Stimulated activated naive CD8-positive, alpha-beta T cell treated with anti-CD3 and anti-CD28 coated beads, Interleukin-15, amount 100 ng/mL, for 72 hours (primary cell): Measurements from ENCODE around the gene THSD7B.
A peak's percentile ranks its signal among the peaks of the same experiment; 100 is the strongest.

Experiments used
- ATAC-seq: fragments of 150-1000 bp; cut with Tn5 transposase; 2 replicates; pipeline ENCODE4 v1.10.0; 2021; ENCODE audit warnings: mild to moderate bottlenecking, moderate library complexity
- DNase-seq, 2 donors: peaks; one replicate each; pipeline ENCODE4 v3.0.0; 2021 to 2022
- H3K27ac Mint-ChIP-seq, 2 donors: one replicate each; pipeline ENCODE4 v1.8.0; 2022; ENCODE audit warnings: mild to moderate bottlenecking in 2 of 2, mixed read lengths in 2 of 2, moderate library complexity in 2 of 2
- H3K27me3 Mint-ChIP-seq: one replicate; pipeline ENCODE4 v1.8.0; 2022; ENCODE audit warnings: mixed read lengths
- H3K4me1 Mint-ChIP-seq: one replicate; pipeline ENCODE4 v1.8.0; 2022; ENCODE audit warnings: mild to moderate bottlenecking, mixed read lengths
- H3K4me3 Mint-ChIP-seq, 2 donors: one replicate each; pipeline ENCODE4 v1.8.0; 2022; ENCODE audit warnings: mild to moderate bottlenecking in 2 of 2, mixed read lengths in 2 of 2, moderate library complexity in 1 of 2
- H3K9me3 Mint-ChIP-seq, 2 donors: one replicate each; pipeline ENCODE4 v1.8.0; 2022; ENCODE audit warnings: mixed read lengths in 2 of 2

Gene THSD7B

DNA sequence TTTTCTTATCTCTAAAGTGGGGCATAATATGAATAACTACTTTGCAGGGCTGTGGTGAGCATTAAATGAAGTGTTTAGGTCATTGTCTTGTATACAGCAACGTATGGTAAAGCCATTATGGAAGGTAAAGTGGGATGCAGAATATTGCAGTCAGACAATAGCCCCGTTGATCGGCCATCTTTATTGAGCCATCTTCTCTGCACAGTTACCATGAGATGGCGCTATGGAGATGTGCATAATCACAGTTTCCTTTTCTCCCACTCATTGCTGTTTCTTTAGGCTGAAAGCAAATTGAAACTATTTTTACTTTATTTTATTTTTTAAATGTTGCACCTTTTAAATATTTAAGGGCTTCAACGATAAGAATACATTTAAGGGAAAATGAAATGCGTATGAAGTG is 108.9 kb downstream of the THSD7B start:
- Mint-ChIP-seq H3K27ac (no peak overlapping the region), H3K27me3 (no peaks in the 10 kb centered on the region), H3K4me1 (no peaks in the 10 kb centered on the region), H3K9me3 (no peaks in the 10 kb centered on the region), H3K4me3 (no peak overlapping the region)
- DNase-seq (no peak), ATAC-seq (no peak)

DNA sequence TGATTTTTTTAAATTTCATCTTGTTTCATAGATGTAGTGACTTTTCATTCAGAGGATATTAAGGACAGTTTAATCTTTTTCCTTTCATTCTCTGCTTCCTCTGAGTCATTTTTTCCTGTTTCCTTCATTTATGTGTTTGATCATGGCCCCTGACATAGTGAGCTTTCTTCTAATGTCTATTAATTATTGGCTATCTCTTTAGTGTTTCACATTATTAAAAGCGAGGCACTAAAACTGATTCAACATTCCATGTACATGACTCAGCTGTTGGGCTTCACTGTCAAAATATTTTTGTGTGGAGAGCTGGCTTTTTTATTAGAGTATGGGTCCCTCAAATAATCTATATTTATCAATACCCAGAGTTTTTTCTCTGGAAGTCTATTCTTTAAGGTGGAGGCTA is 125.8 kb downstream of the THSD7B start:
- no peak for ATAC-seq
- no peaks in the 10 kb centered on the region for H3K4me1 Mint-ChIP-seq
- H3K27ac Mint-ChIP-seq: no peak overlapping the region
- peaks cover 0 to 8% of the 10 kb centered on the region in 2 donors for H3K9me3 Mint-ChIP-seq
- no peak overlapping the region for H3K4me3 Mint-ChIP-seq
- DNase-seq: no peak
- no peaks in the 10 kb centered on the region for H3K27me3 Mint-ChIP-seq

DNA sequence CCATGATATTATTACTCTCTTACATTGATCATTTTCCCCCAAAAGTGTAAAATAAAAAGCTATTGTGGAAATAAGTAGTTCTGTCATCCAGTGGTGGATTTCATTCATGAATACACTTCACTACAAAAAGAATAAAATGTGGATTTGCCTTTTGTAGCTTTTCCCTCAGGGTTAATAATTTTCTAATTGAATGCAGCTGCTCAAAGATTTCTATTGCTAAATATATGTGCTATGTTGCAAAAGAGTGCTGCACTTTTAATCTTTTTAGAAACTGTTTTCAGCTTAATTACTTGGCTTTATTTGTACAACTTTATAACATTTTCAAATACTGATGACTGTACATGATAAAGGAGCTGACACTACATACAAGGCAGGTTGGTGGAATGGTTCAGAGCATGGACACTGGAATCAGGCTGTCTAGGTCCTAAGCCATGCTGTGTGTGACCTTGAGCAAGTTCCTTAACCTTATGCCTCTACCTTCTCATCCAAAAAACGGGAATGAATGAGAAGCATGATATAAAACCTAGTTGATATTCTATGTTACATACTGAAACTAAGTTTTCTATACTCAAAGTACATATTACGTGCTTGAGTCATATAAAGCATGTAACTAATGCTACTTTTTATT is 128.8 kb downstream of the THSD7B start:
- no peaks in the 10 kb centered on the region for H3K4me1 Mint-ChIP-seq
- H3K27ac Mint-ChIP-seq: no peak overlapping the region
- no peaks in the 10 kb centered on the region for H3K27me3 Mint-ChIP-seq
- no peak for ATAC-seq
- DNase-seq: no peak
- H3K9me3 Mint-ChIP-seq: no peaks in the 10 kb centered on the region
- H3K4me3 Mint-ChIP-seq: no peak overlapping the region

DNA sequence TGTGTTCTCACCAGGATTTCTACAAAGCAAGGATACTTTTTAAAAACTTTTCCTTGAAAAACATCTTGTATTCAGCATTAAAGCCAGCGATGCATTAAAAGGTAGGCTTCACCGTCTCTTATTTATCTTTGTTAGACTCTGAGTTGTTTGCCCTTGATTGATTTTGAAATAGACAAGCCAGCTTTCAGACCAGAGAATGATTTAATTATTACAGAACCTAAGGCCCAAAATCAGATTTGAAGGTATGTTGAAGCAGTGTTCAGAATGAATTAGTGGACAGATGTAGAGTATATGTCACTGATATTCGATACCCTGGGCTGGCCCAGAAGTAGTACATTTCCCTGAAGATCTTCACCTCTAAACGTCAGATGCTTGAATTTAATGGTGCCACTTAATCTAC is 136.4 kb downstream of the THSD7B start:
- Mint-ChIP-seq H3K4me3 (no peak overlapping the region), H3K27ac (no peak overlapping the region), H3K9me3 (no peaks in the 10 kb centered on the region), H3K27me3 (no peaks in the 10 kb centered on the region), H3K4me1 (no peaks in the 10 kb centered on the region)
- DNase-seq (no peak), ATAC-seq (no peak)

DNA sequence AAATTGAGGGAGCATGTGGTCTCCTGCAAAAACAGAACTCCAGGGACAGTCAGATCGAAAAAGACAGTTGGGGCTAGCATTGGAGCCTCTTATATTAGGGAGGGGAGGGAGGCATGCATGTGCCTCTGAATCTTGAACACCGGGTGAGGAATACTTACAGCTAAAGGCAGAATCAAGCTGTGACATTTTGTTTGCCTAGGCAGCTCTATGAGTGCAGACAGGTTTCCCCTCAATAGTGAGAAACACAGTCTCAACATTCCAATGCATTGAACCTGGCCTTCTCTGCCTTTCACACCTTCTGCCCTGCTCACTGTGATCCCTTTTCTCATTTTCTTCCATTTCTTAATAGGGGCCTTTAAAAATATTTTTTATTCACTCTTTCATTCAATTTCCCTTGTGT is 140.4 kb downstream of the THSD7B start:
- no peaks in the 10 kb centered on the region for H3K4me1 Mint-ChIP-seq
- H3K4me3 Mint-ChIP-seq: no peak overlapping the region
- H3K9me3 Mint-ChIP-seq: no peaks in the 10 kb centered on the region
- ATAC-seq (no peak), DNase-seq (no peak)
- H3K27me3 Mint-ChIP-seq: no peaks in the 10 kb centered on the region
- no peak overlapping the region for H3K27ac Mint-ChIP-seq

DNA sequence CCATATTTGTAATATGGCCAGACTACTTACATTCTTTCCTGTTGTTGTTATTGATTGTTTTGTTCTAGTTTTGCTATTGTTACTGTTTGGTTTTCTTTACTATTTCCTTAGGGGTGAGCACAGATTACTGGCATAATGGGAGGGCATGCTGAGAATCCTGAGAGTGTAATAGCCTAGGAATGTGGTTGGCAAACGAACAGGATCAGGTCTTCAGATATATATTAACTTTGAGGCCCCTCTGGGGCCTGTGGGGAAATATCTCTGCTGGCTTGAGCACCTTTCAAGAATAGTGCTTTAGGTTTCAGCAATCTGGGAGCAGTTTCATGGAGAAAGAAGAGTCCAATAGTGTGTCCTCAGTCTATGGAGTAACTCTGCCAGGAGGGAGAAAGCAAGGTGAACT is 144.4 kb downstream of the THSD7B start:
- no peaks in the 10 kb centered on the region for H3K4me1 Mint-ChIP-seq
- ATAC-seq: no peak
- H3K27ac Mint-ChIP-seq: no peak overlapping the region

DNA sequence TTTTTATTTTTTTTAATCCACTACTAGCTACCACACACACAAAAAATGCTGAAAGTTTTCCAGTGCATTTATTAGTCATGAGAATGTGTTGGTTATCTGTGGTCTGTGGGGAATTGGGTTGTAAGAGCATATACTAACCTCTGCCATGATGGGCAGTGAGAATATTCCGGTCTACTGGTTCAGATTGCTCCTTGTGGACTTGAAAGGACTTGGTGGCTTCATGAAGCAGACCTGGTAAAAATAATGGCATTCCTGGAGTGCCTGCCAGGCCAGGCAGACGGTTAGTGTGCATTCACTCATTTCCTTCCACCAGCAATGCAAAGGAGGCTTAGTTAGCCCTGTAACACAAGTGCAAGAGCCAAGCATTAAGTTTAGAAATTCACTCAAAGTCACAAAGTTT is 150.8 kb downstream of the THSD7B start:
- Mint-ChIP-seq H3K4me3 (no peak overlapping the region), H3K9me3 (peaks cover 6 to 12% of the 10 kb centered on the region in 2 donors), H3K27ac (no peak overlapping the region), H3K4me1 (no peaks in the 10 kb centered on the region), H3K27me3 (no peaks in the 10 kb centered on the region)
- ATAC-seq (no peak), DNase-seq (no peak)

More for the DNA sequence above, 144.4 kb downstream of the THSD7B start:
- peaks cover 6 to 12% of the 10 kb centered on the region in 2 donors for H3K9me3 Mint-ChIP-seq
- no peak overlapping the region for H3K4me3 Mint-ChIP-seq
- H3K27me3 Mint-ChIP-seq: no peaks in the 10 kb centered on the region
- no peak for DNase-seq

DNA sequence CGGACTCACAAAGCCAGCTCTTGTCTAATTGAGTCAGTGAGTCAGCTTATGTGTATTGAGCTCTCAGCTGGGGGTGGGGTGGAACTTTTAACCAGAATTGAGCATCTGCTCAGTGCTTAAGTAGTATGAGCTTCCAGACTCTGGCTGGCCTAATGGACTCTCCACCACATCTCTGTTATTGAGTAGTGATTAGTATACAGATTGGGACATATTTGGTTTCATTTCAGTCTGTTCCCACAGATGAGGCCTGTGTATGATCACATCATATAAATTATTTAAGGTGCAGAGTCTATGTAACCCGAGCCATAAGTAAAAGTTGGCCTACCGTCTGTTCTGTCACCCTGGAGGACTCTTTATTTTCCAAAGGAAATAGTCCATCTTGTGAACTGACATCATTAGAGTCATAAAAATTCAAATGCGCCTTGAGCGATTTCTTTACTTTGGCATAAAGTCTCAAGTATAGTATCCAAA is 152.1 kb downstream of the THSD7B start:
- Mint-ChIP-seq H3K27ac (no peak overlapping the region), H3K4me3 (no peak overlapping the region), H3K4me1 (no peaks in the 10 kb centered on the region), H3K9me3 (peaks cover 0 to 7% of the 10 kb centered on the region in 2 donors), H3K27me3 (no peaks in the 10 kb centered on the region)
- no peak for DNase-seq
- ATAC-seq: no peak

DNA sequence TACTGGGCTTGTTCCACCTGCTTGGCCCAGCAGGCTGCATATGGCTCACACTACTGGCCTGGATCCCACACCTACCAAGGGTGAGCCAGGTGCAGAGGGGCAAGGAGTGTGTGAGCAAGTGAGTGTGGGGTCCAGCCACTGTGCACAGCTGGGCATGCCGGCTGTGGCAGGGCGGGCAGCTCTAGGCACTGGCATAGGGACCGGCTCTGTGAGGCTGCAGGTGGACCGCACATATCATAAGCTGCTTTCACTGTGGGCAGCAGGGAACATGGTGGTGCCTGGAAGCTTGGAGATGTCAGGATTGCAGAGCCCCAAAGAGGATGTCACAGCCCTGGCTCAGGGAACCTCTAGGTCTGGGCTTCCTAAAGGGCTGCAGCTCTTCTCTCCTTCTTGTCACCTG is 154.3 kb downstream of the THSD7B start:
- DNase-seq (no peak), ATAC-seq (no peak)
- no peak overlapping the region for H3K4me3 Mint-ChIP-seq
- no peaks in the 10 kb centered on the region for H3K4me1 Mint-ChIP-seq
- H3K27ac Mint-ChIP-seq: no peak overlapping the region
- H3K9me3 Mint-ChIP-seq: peaks cover 0 to 7% of the 10 kb centered on the region in 2 donors
- H3K27me3 Mint-ChIP-seq: no peaks in the 10 kb centered on the region

DNA sequence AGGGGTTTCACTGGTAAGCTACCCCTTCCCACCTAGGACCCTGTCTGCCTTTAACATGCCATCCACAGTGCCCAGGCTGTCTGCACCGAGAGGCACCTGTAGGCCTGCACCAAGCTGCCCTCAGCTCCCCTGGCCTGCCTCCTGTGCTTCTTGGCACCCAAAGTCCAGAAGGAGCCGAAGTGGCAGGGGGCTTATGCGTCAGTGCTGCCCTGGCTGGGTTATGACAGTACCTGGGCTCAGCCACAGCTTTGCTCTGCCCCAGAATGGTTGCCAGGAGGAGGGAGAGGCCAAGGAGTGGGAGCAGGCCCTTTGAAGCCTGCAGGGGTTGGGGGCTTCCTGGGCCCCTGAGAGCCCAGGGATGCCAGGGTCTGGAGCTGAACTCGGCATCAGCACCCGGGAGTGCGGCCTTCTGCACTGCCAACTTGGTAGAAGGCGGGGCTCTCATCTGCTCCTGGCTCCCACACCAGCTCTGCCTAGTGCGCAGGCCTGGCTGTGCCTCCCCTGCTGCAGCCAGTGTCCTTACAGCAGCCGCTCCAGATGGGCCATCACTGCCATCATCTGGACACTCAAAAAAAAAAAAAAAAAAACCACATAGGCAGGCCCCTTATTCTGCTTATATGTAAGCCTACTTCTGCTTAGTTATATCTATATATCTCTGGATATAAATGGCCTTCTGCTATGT is 155.4 kb downstream of the THSD7B start:
- Mint-ChIP-seq H3K4me1 (no peaks in the 10 kb centered on the region), H3K27ac (no peak overlapping the region), H3K9me3 (peaks cover 0 to 7% of the 10 kb centered on the region in 2 donors), H3K4me3 (no peak overlapping the region), H3K27me3 (no peaks in the 10 kb centered on the region)
- ATAC-seq: peak; percentile 18
- DNase-seq: no peak

DNA sequence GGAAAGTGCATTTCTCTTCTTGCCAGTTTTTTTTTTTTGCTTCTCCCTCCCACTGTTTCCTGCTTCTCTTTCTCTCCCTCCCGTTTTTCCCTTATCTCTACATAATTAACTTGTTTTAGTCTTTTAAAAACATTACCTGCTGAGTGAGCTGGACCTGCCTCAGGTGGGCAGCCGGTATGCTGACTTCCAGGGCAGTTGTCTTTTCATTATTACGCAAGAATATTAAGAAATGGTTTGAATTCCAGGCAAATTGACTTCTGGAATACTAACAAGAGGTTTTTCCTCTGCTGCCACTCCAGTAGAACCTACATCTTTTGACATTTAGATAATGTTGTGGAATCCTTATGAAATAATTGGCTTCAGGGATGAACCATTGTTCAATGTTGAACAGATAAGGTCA is 161.8 kb downstream of the THSD7B start:
- H3K27ac Mint-ChIP-seq: no peak overlapping the region
- peaks cover 0 to 7% of the 10 kb centered on the region in 2 donors for H3K9me3 Mint-ChIP-seq
- H3K4me3 Mint-ChIP-seq: no peak overlapping the region
- no peaks in the 10 kb centered on the region for H3K4me1 Mint-ChIP-seq
- DNase-seq (no peak), ATAC-seq (no peak)
- H3K27me3 Mint-ChIP-seq: peaks cover 12% of the 10 kb centered on the region

DNA sequence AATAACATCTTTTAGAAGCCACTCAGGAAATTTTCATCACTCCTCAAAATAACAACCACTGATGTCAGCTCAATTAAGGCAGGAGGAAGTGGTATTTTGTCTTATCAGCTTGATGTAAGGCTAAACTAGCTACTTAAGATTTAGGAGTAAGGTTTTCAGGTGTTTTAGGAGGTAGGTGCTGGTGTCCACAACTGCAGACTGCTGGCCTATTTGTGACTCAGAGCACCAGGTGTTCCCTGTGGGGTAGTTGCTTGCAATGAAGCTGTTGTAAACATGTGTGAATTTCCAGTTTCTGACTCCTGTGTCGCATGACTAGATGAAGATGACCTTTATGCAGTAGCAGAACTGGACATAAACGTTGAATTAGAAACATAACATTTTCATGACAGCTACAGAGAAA is 164.2 kb downstream of the THSD7B start:
- DNase-seq (no peak), ATAC-seq (no peak)
- H3K4me1 Mint-ChIP-seq: no peaks in the 10 kb centered on the region
- H3K27ac Mint-ChIP-seq: no peak overlapping the region
- no peak overlapping the region for H3K4me3 Mint-ChIP-seq
- H3K9me3 Mint-ChIP-seq: no peaks in the 10 kb centered on the region
- peaks cover 12% of the 10 kb centered on the region for H3K27me3 Mint-ChIP-seq

DNA sequence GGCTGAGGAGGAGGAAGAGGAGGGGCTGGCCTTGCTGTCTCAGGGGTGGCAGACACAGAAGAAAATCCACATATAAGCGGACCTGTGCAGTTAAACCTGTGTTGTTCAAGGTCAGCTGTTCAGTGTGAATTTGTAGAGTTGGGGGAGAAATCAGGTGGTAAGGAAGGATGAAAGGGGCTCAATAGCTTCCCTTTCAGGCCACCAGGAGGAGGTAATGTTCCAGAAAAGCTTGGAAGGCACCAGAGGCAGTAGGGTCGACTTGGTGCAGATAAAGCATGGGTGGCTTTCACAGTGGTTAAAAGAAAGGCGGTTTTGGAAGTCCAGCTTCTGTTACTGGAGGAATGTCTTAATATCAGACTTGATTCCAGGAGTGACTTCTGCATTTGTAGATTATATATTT is 167.4 kb downstream of the THSD7B start:
- H3K27ac Mint-ChIP-seq: no peak overlapping the region
- H3K4me3 Mint-ChIP-seq: no peak overlapping the region
- DNase-seq (no peak), ATAC-seq (no peak)
- H3K27me3 Mint-ChIP-seq: peaks cover 1% of the 10 kb centered on the region
- no peaks in the 10 kb centered on the region for H3K4me1 Mint-ChIP-seq
- peaks cover 5 to 8% of the 10 kb centered on the region in 2 donors for H3K9me3 Mint-ChIP-seq

DNA sequence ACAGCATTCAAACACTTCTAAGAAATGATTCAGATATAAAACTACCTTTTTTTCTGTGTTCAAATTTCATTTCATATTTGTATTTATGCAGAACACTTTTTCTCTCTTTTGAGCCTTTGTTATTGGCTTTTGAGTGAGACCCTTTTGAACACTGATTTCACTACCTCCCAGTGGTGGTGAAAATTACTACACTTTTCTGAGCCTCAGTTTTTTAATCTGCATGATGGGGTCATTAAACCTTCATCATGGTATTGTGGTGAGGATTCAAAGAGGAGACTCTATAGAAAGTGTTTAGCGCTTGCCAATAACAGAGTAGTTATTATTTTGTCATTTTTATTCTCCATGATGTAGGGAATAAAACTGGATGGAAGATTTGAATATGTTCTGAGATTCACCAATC is 169.8 kb downstream of the THSD7B start:
- no peak for ATAC-seq
- no peaks in the 10 kb centered on the region for H3K4me1 Mint-ChIP-seq
- H3K27ac Mint-ChIP-seq: no peak overlapping the region
- peaks cover 5 to 19% of the 10 kb centered on the region in 2 donors for H3K9me3 Mint-ChIP-seq
- H3K27me3 Mint-ChIP-seq: no peaks in the 10 kb centered on the region
- no peak overlapping the region for H3K4me3 Mint-ChIP-seq
- DNase-seq: no peak

DNA sequence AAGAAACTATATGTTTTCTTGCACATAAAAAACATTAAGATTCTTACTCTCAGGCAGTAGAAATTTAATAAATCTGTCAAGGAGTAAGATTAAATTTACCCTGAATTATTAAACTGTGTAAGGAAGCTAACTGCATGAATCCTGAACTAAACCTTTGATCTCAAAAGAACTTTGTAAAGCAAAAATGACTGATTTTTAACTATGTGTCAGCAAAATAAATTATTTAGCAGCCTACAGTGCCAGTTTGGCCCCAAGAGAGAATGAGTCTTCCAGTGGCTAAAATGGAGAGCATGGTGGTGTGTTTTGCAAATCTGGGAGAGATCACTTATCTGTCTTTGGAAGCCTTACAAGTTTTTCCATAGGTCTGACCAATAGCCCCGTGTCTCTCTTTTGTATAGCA is 190.7 kb downstream of the THSD7B start:
- ATAC-seq (no peak), DNase-seq (no peak)
- H3K27me3 Mint-ChIP-seq: no peaks in the 10 kb centered on the region
- no peak overlapping the region for H3K4me3 Mint-ChIP-seq
- no peak overlapping the region for H3K27ac Mint-ChIP-seq
- H3K9me3 Mint-ChIP-seq: no peaks in the 10 kb centered on the region
- H3K4me1 Mint-ChIP-seq: no peaks in the 10 kb centered on the region

DNA sequence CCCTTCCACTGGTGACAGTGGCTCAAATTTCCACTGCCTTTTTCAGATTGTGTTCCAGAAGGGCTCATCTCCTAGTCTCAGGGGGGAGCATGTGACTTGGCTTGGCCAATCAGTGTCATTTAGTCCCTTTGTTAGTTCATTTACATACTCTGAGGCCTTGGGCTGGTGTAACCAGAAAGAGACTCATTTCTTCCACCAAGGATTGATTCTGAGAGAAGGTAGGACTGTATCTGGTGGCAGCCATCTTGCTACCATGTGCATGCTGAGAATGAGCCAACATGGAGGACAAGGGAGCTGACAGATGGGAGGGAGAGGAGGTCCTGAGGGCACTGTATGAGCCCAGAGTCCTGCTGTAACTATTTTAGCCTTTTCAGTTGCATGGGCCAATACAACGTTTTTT is 191.7 kb downstream of the THSD7B start:
- no peaks in the 10 kb centered on the region for H3K9me3 Mint-ChIP-seq
- no peak overlapping the region for H3K4me3 Mint-ChIP-seq
- ATAC-seq (no peak), DNase-seq (no peak)
- no peak overlapping the region for H3K27ac Mint-ChIP-seq
- H3K4me1 Mint-ChIP-seq: no peaks in the 10 kb centered on the region
- H3K27me3 Mint-ChIP-seq: no peaks in the 10 kb centered on the region
